GM19239 (cell line): ENCODE data around the gene IFRD2.
A peak's percentile ranks its signal among the peaks of the same experiment; 100 is the strongest.

ENCODE experiments used
- DNase-seq: peaks from one replicate; pipeline ENCODE4 v3.0.0; 2011; ENCODE audit warnings: low spot score; ENCODE audit not compliant: insufficient read length
- FAIRE-seq: peaks from 2 replicates; lab custom pipeline; 2011; peaks lifted over from hg19 to GRCh38; lab: Jason Lieb, UNC

The IFRD2 gene

DNA sequence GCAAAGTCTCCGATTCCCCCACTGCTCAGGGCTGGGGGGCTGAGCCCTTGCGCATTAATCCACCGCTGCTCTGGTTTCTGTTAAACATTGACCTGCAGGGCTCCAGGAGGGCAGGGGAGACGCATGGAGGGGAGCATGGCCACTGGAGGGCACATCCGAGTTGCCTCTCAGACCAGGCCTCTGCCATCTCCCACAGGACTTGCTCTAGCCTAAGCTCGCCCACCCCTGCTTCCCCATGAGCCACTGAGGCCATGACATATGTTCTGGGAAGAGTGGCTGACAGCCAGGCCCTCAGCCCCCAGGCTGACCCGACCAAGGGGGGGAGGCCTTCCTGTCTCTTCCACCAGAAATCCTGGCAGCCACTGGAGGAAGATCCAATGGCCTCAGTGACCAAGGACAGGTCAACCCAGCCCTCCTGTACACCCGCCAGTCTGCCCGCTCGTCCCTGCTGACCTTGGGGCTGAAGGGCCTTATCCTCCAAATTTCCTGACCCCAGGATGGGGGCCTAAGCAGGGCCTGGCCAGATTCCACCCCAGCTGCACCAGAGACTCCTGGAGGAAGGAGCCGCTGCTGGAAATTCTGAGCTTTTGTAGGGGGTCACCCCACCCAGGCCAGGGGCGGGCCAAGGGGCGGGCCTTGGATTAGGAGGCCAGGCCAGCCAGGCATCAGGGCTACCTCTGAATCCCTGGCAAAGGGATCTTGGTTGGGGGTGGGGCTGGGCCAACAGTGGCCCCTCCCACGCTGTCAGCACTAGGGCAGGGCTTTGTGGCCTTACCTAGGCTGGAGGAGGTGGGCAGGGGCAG, 11.0 kb upstream of the IFRD2 start, which contains the start of gene HYAL1:
HYAL1 (minus strand) TSS at position 562 of the 803 bp plus-strand sequence. CDS start 618 bp downstream, outside the sequence.
- DNase-seq (no peak), FAIRE-seq (no peak)

DNA sequence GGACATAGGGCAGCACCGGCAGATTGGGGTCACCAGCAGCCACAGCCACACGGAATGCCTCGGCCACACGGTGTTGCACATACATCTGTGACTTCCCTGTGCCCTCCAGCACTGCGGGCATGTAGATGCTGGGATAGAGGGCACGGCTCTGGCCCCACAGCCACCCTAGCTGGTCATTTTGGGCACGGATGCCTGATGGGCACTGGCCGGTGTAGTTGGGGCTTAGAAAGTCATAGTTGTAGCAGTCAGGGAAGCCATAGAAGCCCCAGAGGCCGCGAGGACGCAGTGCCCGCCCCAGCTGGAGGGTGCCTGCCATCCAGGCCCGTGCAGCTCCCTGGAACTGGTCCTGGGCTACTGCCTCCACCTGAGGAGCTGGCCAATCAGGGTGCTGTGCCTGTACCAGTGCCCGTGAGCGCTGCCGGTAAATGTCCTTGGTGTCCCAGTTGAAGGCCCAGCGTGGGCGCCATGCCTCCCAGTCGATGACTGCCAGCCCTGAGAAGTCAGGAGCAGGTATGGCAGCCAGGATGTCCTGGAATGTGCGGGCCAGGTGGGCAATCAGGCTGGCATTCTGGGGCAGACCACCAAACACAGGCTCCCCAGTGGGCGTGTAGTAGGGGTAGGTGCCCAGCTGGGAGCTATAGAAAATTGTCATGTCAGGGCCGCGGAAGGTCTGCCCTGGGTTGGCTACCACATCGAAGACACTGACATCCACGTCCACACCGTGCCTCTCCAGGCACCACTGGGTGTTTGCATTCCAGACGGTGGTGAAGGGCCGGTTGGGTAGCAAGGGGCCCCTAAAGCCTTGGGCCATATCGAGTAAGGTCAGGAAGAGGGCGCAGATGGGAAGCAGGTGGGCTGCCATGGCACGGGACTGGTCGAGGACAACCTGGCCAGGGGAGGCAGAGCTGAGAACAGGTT, 10.1 kb upstream of the IFRD2 start:
- DNase-seq: no peak
- no peak for FAIRE-seq

DNA sequence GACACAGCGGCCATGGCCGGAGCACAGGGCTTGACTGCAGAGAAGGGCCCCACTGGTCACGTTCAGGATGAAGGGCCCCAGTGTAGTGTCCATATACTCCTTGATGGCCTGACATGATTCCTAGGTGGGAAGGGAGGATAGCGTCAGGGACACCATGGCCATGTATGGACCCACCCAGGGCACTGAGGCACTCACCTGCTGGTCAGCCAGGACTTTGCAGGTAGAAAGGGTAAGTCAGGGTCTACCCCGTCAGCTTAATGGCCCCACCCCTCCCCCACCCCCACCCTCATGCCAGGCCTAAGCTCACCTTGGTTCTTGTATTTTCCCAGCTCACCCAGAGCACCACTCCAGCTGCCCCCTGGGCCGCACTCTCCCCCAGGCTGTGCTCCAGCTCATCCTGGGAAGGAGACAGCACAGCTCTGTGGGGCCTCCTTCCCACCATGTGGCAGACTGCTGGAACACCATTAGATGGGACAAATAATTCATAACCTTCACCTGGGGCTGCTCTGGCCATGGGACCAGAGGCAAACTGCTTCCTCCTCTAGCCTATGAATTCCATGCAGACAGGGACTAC, 8.5 kb upstream of the IFRD2 start:
- no peak for DNase-seq
- no peak for FAIRE-seq

DNA sequence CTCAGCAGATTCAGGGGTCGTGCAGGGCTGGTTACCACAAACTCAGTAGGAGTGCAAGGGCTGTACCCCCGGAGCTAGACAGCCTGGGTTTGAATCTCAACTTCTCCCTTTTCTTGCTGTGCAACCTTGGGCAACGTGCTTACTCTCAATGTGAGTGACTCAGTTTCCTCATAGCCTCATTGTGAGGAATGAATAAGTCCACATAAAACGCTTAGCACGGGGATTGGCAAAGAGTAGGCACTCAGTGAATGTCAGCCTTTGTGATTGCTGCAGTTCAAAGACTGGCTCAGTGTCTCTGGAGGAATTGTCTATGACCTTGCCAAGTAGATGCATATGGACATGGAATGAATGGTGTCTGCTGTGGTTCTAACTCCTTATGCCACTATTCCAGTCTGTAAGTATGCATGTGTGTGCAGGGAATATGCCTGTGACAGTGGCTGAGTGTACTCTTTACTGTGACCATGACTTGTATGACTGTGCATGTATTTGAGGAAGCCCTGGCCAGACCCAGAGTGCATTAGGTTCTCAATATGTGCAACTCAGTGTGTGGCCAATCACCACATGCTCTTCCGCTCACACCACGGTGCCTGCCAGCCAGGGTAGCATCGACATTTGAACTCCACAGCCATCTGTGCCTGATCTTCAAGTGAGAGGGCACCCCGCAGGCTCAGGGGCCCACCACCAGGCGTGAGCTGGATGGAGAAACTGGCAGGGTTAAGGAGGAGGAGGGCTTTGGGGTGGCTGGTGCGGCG, 7.9 kb upstream of the IFRD2 start:
- DNase-seq: no peak
- peak; percentile 31 for FAIRE-seq

DNA sequence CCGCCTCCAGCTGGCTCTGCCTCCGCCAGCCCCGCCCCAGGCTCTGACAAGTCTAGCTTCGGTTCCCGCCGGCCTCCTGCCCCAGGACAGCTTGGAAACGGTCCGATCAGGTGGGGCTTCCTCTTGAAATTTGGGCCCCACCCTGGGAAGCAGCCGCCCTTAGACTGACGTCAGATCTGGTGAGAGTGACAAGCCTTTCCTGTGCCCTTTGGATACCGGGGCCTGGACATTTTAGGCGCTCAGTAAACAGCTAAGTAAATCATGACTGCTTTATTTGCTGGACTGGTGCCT, 7.4 kb upstream of the IFRD2 start:
- FAIRE-seq: no peak
- DNase-seq: no peak

DNA sequence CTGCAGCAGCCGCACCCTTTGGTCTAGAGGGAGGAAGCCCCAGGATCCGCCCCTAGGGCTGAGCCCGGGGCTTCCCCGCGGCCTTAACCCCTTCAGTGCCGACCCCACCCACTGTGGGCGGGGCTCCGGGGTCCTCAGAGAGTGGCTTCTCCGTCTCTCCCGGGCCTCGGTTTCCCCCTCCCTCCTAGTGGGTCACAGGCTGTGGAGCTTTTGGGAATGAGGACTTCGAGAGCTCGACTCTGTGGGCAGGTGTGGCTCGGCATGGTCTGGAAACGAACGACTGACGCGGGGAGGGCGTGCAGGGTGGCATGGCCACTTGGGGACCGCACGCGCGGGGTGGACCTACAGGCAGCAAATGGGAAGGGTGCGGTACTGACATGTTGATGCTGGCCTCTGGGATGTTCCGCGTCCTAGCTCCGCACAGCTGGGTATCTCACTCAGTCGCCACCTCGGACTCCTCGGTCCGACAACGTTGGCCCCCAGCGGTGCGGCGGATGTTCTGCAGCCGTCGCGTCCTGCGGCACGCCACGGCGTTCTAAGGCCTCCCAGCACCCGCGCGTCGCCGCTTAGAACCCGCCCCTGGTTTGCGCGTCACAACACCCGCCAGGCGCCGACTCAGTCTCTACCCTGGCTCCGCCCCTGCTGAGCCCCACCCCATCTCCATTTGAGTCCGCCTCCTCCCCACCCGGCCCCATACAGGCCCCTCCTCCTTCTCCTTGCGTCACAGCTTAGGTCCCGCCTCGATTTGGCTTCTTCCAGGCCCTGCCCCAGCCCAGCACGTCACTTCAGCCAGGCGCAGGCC, 6.8 kb upstream of the IFRD2 start, which contains the start of the genes HYAL3 and NAA80:
HYAL3 (minus strand) TSS at position 570 of the 802 bp plus-strand sequence. CDS start 3,803 bp downstream, outside the sequence.
NAA80 (minus strand) TSS at position 570 of the 802 bp plus-strand sequence. CDS start 1,942 bp downstream, outside the sequence.
- FAIRE-seq (peak; percentile 99), DNase-seq (peak; percentile 88)

DNA sequence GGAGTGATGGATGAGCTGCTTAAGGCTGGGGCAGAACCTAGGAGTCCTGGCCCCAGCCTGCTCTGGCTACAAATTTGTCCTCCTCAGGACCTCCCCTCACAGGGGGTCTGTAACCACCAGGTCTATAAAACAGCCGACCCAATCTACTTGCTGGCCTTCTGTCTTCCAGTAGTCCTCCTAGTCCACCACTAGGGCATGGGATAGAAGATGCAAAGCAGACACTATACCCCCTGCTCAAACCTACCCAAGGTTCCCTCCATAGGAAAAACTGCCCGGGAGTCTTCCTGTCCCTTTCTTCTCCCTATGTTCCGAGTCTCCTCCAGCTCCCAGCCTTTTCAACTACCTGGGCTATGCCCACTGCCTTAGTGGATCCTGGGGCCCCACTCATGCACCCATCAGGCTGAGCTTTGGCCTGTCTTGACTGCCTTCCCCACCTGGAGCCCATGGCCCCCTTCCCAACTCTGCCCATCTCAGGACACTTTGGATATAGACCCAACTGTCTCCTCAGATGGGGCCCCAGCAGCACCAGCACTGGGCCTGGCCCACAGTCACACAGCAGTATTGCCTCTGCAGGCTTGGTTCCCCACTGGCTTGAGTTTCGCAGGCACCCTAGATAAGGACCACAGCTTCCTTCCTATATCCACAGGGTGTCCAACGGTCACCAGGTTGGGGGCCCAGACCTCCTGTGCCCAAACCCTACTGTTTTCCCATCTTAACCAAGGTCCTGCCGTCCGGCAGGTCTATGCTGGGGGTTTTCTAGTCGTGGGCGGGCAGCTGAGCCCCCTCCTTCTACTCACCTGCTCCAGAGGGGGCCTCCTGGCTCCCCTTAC, 5.9 kb upstream of the IFRD2 start:
- FAIRE-seq: peak; percentile 14
- DNase-seq: no peak

DNA sequence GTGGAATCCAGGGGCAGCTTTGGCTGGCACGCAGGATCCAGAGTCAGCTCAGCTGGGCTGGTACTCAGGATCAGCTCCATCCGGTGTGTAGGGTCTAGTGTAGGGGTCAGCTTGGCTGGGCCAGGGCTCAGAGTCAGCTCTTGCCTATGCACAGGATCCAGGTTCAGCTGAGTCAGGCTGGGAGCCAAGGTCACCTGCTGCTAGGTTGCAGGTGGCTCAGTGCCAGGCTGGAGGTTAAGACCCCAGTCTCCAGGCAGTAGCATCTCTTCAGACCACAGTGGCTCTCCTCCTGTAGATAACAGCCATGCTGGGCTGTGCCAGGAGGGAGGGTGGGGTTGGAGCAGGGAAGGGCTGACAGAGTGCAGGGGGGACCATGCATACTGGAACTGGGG, 5.2 kb upstream of the IFRD2 start:
- DNase-seq (no peak), FAIRE-seq (no peak)

DNA sequence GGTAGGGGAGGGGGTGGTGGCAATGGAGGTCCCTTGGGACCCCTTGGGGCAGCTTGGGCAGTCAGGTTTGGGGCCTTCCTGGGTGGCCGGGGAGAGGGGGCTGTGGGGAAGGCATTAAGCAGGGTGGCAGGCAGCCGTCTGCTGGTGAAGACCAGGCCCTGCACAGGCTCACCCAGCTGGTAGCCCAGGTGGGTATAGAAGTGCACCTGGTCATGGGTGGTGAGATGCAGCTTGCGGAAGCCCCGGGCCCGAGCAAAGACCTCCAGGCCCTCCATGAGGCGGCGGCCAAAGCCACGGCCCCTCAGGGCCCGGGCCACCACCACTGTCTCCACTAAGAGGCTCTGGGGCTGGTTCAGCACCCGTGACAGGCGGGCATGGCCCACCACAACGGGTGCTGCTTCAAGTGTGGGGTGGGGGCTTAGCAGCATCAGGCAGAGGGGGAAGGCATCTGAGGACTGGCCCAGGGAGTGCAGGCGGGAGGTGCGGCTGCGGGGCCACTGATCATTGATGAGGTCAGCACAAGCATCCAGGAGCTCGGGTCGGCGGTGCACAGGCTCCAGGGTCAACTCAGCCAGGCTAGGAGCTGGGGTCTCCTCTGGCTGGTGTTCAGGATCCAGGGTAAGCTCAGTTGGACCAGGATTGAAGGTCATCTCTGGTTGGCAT, 4.6 kb upstream of the IFRD2 start:
- FAIRE-seq (no peak), DNase-seq (no peak)

DNA sequence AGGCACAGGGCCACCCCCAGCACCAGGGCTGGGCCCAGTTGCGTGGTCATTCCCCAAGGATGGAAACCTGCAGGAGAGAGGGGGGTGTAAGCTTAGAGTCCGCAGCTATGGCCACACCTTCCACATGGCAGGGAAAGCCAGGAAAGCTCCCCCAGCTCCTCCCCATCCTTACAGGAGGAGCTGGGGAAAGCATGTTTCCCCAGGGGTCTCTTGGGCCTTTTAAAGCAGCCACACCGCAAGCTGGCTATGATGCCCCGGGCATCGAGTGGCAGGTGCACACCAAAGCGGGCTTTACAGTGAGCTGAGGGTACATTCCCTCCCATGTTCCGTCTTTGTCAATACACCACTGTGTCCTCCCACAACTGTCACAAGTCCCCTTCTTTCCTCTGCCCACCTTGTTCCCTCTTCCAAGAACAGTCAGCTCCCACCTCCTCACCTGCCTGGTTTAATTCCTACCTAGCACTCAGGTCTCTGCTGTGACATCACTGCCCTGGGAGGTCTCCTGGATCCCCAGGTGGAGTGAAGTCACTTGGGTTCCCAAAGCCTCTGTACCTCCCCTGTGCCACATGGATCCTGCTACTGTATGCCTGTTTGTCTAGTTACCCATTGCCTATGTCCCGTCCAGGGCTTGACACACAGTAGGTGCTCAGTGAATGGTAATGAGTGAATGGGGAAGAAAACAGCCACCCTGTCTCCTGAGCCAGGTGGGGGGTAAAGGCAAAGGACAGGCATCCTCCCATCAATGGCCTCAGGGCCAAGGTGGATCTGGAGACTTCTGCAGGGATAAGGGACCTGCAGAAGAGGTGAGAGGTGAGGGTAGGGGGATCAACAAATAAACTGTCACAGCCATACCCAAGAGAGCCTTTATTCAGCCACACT, 3.6 kb upstream of the IFRD2 start:
- FAIRE-seq: no peak

DNA sequence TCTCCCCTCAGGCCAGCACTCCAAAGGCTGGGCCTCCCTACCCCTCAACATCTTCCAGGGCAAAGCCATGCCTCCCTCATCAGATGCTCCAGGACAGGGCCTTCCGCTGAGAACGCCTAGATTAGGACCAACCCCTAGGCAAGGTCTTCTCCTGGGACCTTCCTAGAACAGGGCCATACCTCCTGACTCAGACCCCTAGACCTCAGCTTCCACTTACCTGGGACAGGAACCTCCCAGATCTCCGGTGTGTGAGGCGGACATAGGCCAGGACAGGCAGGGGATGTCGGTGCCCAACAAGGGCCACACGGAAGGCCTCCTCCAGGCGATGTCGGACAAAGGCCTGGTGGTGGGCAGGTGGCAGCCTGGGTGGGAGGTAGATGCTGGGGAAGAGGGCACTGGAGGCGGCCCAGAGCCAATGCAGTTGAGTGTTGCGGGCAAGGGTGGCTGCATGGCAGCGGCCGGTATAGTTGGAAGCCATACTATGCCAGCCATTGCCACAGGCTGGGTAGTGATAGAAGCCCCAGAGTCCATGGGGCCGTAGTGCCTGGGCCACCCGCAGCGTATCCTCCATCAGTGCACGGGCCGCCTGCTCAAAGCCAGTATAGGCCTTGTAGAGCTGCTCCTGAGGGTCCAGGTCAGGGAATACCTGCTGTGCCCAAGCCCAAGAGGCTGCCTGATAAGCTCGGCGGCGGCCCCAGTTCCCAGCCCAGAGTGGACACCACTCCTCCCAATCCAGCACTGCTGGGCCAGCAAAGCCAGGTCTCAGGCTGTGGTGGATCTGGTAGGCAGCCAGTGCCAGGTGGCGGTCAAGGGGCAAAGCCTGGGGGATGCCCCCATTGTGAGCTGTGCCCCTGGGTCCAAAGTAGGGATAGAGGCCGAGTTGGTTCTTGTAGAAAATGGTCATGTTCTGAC, 2.5 kb upstream of the IFRD2 start:
- FAIRE-seq (no peak), DNase-seq (no peak)

More for the DNA sequence above, 3.6 kb upstream of the IFRD2 start:
- no peak for DNase-seq

DNA sequence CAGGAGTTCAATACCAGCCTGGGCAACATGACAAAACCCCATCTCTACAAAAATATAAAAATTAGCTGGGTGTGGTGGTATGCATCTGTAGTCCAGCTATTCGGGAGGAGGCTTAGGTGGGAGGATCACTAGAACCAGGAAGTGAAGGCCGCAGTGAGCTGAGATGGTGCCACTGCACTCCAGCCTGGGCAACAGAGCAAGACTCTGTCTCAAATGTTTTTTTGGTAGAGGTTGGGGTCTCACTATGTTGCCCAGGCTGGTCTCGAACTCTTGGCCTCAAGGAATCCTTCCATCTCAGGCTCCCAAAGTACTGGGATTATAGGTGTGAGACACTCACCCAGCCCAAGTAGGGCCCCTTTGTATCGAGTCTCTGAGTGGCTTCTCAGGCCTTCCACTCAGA, 1.9 kb upstream of the IFRD2 start:
- no peak for DNase-seq
- FAIRE-seq: no peak

DNA sequence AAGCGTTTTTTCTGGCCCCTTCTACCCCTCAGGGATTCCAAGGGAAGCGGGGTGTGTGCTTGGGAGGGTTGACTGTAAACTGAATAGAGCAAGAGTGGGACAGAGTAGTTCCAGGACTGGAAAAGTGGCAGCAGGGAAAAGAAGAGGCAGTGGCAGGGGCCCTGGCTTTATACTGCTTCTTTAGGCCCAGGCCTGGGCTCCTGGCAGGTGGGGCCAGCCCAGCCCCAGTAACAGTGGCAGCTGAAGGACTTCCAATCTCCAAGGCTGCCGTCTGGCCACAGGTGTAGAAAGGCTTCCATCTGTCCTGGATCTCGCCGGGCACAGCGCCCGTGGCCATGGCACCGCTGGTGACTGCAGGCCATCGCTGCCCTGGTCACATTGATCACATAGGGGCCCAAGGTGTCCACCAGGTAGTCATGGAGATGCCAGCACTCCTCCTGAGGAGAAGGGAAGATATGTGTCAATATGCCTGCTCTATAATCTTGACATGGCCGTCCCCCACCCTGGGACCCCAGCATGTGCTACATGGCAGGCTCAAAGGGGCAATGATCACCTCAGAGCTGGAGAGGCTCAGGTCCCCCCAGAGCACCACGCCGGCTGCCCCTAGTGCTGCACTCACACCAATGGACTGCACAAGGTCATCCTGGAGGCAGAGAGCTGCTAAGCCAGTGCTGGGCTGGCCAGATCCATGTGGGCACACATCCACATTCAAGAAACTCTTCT, 1.0 kb upstream of the IFRD2 start:
- no peak for DNase-seq
- peak; percentile 35 for FAIRE-seq

DNA sequence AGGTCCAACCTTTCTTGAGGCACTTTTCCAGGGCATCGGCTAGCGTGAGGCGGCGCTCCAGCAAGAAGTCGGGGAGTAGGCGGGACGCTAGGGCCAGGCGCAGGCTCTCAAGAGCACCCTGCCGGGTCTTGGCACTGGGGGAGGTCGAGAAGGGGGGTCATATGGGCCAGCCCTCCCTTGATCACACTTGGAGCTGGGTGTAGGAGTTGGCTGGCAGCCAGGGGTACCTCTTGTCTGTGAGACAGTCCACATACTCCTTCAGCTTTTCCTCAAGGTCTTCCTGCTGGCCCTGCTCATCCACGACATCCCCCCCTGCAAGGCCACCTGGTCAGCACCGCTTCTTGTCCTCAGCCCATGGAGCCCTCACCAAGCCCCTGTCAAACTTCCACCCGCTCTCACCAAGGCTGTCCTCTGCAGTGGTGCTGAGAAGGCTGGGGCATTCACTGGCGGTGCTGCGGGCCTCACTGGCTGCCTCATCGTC, 2.0 kb downstream of the IFRD2 start:
- DNase-seq: no peak
- FAIRE-seq: no peak

DNA sequence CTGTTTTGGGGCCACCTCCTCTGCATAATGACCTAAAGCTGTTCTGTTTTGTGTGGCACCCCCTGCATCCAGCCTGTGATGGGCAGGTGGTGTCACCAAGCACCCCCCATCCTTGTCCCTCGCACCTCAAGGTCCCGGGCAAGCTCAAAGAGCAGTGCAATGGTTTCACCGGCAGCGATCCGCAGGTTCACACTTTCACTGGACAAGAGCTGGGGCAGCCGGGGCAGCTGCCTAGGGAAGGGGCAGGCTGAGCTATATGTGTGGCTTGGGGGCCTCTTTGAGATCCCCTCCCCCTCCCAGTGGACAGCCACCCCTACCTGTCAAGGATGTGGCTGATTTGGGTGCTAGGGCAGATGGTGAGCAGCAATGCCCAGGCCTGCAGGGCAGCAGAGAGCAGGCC, 3.1 kb downstream of the IFRD2 start:
- DNase-seq (no peak), FAIRE-seq (no peak)
